ENCODE results near the gene ARAP2.

ARAP2 gene

GRCh38 chr4:36274158-36274557 lies 29.8 kb upstream of the ARAP2 start:
- no peak for DNase-seq (ENCODE audit: low read depth)
- TF ChIP-seq CTCF (IDR thresholded peaks at IDR 0.05; ENCODE audit: insufficient read depth, low read depth, low read length, missing control alignments), result no peak
- no peak overlapping the region for H3K4me3 ChIP-seq (ENCODE audit: low read depth, low read length)

- TF ChIP-seq CTCF (IDR thresholded peaks at IDR 0.05; ENCODE audit: insufficient read depth, low read depth, low read length, missing control alignments), result no peak
- DNase-seq (ENCODE audit: low read depth), result no peak
- no peak overlapping the region for H3K4me3 ChIP-seq (ENCODE audit: low read depth, low read length)
These were observed 29.0 kb upstream of the ARAP2 start for GRCh38 chr4:36273276-36273675.

- no peak for TF ChIP-seq CTCF (IDR thresholded peaks at IDR 0.05; ENCODE audit: insufficient read depth, low read depth, low read length, missing control alignments)
- H3K4me3 ChIP-seq (ENCODE audit: low read depth, low read length), result no peak overlapping the region
- no peak for DNase-seq (ENCODE audit: low read depth)
These were observed 25.3 kb upstream of the ARAP2 start for GRCh38 chr4:36269533-36270173.

- TF ChIP-seq CTCF (IDR thresholded peaks at IDR 0.05; ENCODE audit: insufficient read depth, low read depth, low read length, missing control alignments), result no peak
- DNase-seq (ENCODE audit: low read depth), result peak; percentile 27
These were observed 24.8 kb upstream of the ARAP2 start for GRCh38 chr4:36269101-36269500.

GRCh38 chr4:36267486-36268268 lies 23.4 kb upstream of the ARAP2 start:
- no peak overlapping the region for H3K4me3 ChIP-seq (ENCODE audit: low read depth, low read length)
- DNase-seq (ENCODE audit: low read depth), result no peak
- no peak for TF ChIP-seq CTCF (IDR thresholded peaks at IDR 0.05; ENCODE audit: insufficient read depth, low read depth, low read length, missing control alignments)

More at GRCh38 chr4:36269101-36269500, 24.8 kb upstream of the ARAP2 start:
- no peak overlapping the region for H3K4me3 ChIP-seq (ENCODE audit: low read depth, low read length)

- TF ChIP-seq CTCF (IDR thresholded peaks at IDR 0.05; ENCODE audit: insufficient read depth, low read depth, low read length, missing control alignments), result no peak
- DNase-seq (ENCODE audit: low read depth), result no peak
These were observed 20.0 kb upstream of the ARAP2 start for GRCh38 chr4:36264207-36264826.

More at GRCh38 chr4:36264207-36264826, 20.0 kb upstream of the ARAP2 start:
- H3K4me3 ChIP-seq (ENCODE audit: low read depth, low read length), result no peak overlapping the region

All from GM12865 (cell line).